Stimulated activated CD8-positive, alpha-beta memory T cell treated with anti-CD3 and anti-CD28 coated beads, Interleukin-4, amount 100 ng/mL, for 4 hours (primary cell): Measurements from ENCODE around the gene SPRED2.
"Not testable (repeated sequence)": the region's sequence is repeated elsewhere in the genome, so short reads cannot be mapped to it uniquely, and the experiment has no call there.

Experiments
- DNase-seq, 2 donors: peaks; one replicate each; pipeline ENCODE4 v3.0.0-alpha.2; 2020; ENCODE audit warnings: low read depth in 2 of 2, low spot score in 1 of 2

The SPRED2 gene

GRCh38 chr2:65349863-65350262, 82.5 kb downstream of the SPRED2 start:
- no peak for DNase-seq

- DNase-seq: no peak
Observed at GRCh38 chr2:65347913-65348312, 84.5 kb downstream of the SPRED2 start.

- DNase-seq: no peak
Observed at GRCh38 chr2:65345631-65346030, 86.8 kb downstream of the SPRED2 start.

- DNase-seq: no peak
Observed at GRCh38 chr2:65344689-65345088, 87.7 kb downstream of the SPRED2 start.

DNA sequence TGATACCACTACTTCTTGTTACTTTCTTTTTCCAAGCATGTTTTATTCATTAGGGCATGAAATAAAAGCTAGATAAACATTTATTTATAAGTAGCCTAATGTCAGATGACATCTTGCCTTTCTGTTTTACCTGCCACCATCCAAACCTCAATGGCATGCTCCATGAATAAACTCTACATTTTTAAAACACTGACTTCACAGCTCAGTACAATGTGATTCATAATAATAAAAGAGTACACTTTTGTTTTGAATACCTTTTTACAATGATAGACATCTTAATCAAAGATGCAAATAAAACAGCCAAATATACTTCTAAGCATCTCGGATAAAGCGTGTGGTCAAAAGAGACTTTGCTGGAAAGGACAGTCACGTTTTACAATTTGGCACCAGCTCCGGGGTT, 88.2 kb downstream of the SPRED2 start:
- DNase-seq: no peak

- no peak for DNase-seq
Observed at GRCh38 chr2:65343386-65343785, 89.0 kb downstream of the SPRED2 start.

- no peak for DNase-seq
Observed at GRCh38 chr2:65340898-65341681, 91.3 kb downstream of the SPRED2 start.

DNA sequence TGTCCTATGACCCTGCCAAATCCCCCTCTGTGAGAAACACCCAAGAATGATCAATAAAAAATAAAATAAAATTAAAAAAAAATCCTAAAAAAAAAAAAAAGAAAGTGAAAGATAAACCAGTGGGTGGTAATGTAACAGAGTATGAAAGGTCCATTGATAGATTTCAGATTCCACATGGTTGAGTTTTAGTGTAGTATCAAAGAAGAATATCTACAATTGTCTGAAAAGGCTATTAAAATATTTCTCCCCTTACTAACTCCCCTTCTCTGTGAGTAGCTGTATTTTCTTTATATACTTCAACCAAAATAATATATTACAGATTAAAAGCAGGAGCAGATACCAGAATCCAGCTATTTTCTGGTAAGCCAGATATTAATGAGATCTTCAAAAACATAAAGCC, 92.8 kb downstream of the SPRED2 start:
- DNase-seq: no peak

DNA sequence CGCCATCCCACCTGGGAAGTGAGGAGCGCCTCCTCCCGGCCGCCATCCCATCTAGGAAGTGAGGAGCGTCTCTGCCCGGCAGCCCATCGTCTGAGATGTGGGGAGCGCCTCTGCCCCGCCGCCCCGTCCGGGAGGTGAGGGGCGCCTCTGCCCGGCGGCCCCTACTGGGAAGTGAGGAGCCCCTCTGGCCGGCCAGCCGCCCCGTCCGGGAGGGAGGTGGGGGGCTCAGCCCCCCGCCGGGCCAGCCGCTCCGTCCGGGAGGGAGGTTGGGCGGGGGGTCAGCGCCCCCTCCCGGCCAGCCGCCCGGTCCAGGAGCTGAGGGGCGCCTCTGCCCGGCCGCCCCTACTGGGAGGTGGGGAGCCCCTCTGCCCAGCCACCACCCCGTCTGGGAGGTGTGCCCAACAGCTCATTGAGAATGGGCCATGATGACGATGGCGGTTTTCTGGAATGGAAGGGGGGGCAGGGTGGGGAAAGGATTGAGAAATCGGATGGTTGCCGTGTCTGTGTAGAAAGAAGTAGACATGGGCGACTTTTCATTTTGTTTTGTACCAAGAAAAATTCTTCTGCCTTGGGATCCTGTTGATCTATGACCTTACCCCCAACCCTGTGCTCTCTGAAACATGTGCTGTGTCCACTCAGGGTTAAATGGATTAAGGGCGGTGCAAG, 93.4 kb downstream of the SPRED2 start:
- not testable (repeated sequence) for DNase-seq

GRCh38 chr2:65337915-65338314, 94.5 kb downstream of the SPRED2 start:
- not testable (repeated sequence) for DNase-seq

- DNase-seq: no peak
Observed at GRCh38 chr2:65334714-65335113, 97.7 kb downstream of the SPRED2 start.

DNA sequence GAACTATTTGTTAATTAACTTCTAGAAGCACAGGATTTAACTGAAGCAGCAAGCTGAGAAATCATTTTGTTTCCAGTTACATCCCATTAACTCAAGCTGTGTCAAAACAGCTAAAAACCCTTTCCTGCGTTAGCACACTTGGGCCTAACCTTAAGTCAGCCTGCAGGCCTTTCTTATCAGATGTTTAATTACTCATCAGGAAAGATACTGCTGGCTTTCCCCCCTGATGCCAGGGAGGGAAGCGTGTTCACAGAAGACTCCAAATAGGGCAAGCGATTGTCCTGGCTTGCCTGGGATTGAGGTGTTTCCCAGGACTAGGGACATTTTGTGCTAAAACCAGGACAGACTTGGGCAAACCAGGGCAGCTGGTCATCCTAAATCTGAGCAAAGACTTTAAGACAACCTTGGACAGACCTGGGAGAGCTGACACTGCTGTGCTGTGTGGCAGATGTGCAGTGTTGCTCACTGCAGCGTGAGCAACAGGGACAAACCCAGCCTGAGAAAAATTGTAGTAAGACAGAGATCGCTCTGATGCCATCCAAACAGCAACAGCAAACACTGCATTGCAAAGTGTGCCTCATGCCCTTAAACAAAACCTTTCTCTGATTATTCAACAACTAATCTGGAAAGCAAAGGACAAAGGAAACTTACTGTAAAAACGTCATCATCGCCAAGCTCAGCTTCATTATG, 100.9 kb downstream of the SPRED2 start:
- DNase-seq: no peak

DNA sequence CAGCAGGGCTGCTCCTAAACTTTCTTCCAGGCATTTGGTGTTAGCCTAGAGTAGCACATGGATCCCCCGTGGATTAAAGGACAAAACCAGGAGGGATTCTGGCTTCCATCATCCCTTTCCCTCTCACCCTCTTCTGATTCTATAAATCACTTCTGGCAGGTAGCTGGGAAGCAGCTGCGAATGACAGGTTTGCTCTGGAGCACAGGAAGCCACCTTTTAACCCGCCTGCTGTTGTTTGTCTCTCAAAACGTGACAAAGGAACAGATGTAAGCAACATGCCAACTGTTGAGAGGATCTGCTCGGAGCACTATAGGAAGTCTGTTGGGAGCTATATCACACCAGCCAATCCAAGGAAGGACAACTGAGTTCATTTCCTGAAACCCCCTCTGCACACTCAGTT, 102.9 kb downstream of the SPRED2 start:
- DNase-seq: no peak

- DNase-seq: no peak
Observed at GRCh38 chr2:65326276-65326675, 106.1 kb downstream of the SPRED2 start.

GRCh38 chr2:65325066-65325465, 107.3 kb downstream of the SPRED2 start:
- DNase-seq: no peak

GRCh38 chr2:65320946-65321345, 111.5 kb downstream of the SPRED2 start:
- no peak for DNase-seq

DNA sequence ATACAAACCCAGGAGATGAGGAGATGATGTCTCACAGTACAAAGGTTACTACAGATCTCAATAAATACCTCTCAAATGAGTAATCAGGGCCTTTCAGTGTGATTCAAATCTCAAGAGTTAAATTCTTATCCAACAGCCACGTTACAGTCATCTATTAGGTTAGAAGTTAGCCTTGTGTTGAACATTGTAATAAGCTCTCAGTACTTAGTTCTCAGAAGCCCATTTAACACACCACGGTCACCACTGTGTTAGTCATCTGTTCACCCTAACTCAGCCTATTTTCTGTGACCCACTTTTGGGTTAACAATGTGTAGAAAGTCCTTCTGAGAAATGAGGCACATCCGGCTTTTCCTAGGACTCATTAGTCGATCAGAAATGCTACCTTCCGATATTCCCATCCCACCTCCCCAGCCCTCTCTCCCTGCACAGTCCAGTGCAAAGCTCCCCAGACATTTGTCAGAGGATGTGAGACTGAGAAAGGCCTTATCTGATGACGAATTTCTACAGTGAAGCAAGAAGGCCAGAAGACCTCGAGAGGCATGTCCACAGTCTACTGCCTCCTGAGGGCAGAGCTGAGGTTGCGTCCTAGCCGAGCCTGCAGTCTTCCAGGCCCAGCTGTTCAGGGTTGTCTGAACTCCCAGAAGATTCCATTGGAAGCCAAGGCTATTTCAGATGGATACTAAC, 112.2 kb downstream of the SPRED2 start:
- DNase-seq: no peak

DNA sequence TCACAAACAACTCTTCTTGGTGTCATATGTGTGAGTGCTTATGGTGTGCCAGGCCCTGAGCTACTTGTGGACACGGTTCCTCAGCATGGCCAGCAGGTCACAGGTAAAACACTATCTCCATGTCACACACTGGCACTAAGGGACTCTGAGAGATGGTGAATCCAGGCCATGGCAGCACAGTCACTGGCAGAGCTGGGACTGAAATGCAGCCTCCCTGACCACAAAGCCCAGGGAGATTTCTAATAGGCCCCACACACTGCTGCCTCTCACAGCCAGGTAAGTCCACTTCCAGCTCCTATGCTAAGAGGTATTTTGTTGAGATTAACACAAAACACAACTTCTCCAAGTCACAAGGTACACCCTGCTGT, 112.7 kb downstream of the SPRED2 start:
- DNase-seq: no peak

DNA sequence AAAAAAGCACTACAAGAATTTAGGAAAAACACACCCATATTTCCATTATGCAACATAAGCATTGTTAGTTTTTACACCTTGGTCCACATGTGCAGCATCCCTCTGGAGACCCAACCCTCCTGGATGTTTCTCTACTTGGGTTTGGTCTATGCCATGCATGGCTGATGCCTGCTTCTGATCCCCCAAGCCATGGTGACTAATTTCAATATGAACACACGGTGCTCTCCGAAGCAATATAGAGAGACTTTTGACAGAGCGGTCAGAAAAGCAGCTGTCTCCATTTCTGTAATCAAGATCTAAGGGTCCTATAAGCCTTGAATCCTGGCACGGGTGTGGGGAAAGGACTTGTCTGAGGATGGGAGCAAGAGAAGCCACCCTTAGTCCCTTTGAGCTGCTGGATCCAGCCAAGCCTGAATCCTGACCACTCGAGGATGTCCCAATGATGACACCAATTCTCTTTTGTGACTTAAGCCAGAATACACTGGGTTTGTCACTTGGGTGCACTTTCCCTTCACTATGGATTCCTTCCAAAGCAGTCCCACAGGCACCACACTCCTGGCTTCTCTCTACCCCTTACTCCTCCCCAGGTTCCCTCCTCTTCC, 113.2 kb downstream of the SPRED2 start:
- DNase-seq: no peak

DNA sequence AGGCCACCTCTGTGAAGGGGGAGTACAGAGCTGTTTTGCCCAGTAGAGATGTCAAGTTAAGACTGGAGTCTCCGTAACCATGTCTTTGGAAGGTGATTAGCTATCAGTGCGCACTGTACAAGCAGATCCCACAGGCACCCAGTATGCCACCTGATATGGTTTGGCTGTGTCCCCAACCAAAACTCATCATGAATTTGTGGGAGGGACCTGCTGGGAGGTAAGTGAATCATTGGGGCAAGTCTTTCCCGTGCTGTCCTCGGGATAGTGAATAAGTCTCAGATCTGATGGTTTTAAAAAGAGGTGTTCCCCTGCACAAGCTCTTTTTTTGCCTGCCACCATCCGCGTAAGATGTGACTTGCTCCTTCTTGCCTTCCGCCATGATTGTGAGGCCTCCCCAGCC, 114.6 kb downstream of the SPRED2 start:
- no peak for DNase-seq

- not testable (repeated sequence) for DNase-seq
Observed at GRCh38 chr2:65317351-65317750, 115.0 kb downstream of the SPRED2 start.
